ENCODE data around the gene ZDHHC8. TPM values are rescaled to one million over a fixed set of nuclear protein-coding genes. Genes with fewer than 3 reads are reported as not detected.

The ZDHHC8 gene
- total RNA-seq, 1 donor from 2014 or later = 88.0 TPM

DNA sequence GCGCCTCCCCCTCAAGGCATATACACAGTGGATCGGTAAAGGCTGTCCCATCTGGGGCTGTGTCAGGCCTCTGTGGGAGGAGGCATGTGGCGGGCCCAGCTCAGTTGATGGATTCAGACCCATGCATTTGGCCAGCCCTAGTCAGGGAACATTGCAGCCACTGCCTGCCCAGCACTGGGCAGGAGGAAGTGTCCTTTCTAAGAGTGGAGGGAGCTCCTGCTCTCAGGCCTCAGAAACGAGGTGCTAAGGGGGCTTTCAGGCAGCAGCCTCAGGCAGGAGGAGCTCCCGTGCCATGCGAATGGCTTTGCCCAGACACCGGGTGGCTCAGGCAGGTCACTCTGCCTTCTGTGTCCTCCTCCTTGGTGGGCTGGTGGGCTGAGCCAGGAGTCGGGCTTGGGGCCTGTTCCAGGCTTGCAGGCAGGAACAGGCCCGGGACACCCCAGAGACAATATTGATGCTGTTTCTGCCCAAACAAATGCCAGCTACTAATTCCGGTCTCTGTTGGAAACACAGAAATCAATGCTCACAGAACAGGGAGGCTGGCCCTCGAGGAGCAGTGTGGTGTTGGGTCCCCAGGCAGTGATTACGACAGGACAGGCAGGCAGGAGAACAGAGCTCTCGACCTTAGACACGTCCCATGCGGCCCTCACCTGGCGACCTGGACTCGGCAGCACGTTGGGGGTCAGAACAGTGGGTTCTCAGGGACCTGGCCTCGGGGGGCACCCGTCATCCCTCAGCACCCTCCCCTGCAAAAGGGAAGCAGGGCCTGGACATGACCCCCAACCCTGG is 61.6 kb downstream of the ZDHHC8 start:
- no peak overlapping the region for H3K27ac ChIP-seq
- no peaks in the 10 kb centered on the region for H3K4me1 ChIP-seq
- DNase-seq = no peak
- H3K27me3 ChIP-seq = no peaks in the 10 kb centered on the region
- TF ChIP-seq, protein P1, sequence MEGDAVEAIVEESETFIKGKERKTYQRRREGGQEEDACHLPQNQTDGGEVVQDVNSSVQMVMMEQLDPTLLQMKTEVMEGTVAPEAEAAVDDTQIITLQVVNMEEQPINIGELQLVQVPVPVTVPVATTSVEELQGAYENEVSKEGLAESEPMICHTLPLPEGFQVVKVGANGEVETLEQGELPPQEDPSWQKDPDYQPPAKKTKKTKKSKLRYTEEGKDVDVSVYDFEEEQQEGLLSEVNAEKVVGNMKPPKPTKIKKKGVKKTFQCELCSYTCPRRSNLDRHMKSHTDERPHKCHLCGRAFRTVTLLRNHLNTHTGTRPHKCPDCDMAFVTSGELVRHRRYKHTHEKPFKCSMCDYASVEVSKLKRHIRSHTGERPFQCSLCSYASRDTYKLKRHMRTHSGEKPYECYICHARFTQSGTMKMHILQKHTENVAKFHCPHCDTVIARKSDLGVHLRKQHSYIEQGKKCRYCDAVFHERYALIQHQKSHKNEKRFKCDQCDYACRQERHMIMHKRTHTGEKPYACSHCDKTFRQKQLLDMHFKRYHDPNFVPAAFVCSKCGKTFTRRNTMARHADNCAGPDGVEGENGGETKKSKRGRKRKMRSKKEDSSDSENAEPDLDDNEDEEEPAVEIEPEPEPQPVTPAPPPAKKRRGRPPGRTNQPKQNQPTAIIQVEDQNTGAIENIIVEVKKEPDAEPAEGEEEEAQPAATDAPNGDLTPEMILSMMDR (IDR thresholded peaks at IDR 0.05) = no peak
- ATAC-seq = no peak
- intact Hi-C loops (cut with DNase I) = no loop called here
- no peaks in the 10 kb centered on the region for H3K36me3 ChIP-seq
- H3K4me3 ChIP-seq = no peak overlapping the region
- H3K9me3 ChIP-seq = no peaks in the 10 kb centered on the region

DNA sequence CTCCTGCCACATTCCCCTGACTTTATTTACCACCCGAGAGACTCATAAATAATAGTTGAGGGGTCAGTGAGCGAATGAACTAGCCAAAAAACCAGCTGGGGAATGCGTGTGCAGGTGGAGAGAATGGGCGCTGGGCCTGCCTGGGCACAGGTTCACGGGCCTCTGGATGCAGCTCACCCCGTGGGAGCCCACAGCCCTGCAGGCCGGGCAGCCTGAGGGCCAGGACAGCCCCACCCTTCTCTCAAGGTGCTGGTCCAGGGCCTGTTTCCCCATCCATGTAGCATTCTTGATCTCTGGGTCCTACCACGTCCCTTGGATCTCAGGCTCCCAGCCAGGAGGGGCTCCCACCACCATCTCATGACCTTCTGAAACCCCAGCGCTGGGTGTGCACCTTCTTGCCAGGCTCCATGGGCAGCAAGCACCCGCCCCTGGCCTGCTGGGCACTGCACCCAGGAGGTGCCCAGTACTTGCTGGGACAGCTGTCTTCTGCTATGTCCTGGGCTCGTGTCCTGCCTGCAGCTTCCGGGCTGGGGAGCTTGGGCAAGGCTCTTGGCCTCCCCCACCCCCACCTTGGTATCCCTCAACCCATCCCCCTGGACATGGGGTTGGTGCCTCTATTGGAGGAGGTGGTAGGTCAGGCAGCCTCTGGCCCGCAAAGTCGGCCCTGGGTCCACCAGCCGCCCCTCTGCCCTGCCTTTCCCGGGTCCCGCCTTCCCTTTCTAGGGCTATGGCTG is 62.3 kb downstream of the ZDHHC8 start:
- no peaks in the 10 kb centered on the region for H3K4me1 ChIP-seq
- H3K27me3 ChIP-seq = no peaks in the 10 kb centered on the region
- intact Hi-C loops (cut with DNase I) = no loop called here
- no peak for DNase-seq
- H3K4me3 ChIP-seq = no peak overlapping the region
- no peak for ATAC-seq
- H3K27ac ChIP-seq = no peak overlapping the region
- H3K36me3 ChIP-seq = no peaks in the 10 kb centered on the region
- TF ChIP-seq, protein P1 (IDR thresholded peaks at IDR 0.05) = no peak
- H3K9me3 ChIP-seq = no peaks in the 10 kb centered on the region

DNA sequence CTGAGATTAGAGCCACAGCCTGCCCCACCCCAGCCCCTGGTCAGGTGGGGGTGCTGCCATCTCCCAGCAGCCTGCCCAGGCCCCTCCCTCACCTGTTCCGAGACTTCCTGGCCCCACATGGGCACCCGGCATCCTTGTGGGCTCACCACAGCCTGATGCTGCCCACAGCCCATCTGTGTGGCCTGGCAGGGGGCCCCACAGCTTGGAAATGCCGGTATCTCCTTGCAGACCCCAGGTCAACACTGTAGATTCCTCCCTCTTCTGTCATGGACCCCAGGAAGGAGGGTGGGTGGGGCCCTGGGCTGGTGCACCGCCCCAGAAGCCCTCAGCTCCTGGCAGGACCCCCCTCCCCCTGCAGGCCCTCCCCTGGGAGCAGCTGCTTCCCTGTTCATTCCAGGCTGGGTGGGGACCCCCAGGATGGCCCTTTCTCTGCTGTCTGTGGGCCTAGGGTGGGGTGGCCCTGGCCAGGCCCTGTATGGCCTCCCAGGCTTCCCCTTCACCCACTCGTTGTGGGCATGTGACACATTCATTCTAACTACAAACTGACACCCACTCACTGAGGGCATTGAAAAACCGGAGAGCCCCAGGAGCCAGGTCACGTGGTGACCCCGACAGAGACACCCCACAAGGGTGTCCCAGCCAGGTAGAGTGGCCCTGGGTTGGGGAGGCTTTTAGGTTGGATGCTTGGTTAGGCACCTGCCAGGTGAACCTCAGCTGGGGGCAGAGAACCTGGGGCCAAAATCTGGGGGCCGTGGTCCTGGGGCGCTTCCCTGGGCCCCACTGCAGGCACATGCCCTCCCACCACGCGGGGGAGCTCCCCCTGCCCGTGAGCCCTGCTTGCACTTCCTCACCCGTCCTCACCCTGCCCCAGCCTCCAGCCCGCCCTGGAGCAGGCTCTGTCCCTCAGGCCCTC is 63.3 kb downstream of the ZDHHC8 start:
- intact Hi-C loops (cut with DNase I) = no loop called here
- Histone ChIP-seq H3K4me1 (no peaks in the 10 kb centered on the region), H3K36me3 (no peaks in the 10 kb centered on the region), H3K9me3 (no peaks in the 10 kb centered on the region), H3K4me3 (no peak overlapping the region), H3K27me3 (no peaks in the 10 kb centered on the region), H3K27ac (no peak overlapping the region)
- TF ChIP-seq, protein P1 (IDR thresholded peaks at IDR 0.05) = no peak
- peak; percentile 48 for ATAC-seq
- DNase-seq = no peak

DNA sequence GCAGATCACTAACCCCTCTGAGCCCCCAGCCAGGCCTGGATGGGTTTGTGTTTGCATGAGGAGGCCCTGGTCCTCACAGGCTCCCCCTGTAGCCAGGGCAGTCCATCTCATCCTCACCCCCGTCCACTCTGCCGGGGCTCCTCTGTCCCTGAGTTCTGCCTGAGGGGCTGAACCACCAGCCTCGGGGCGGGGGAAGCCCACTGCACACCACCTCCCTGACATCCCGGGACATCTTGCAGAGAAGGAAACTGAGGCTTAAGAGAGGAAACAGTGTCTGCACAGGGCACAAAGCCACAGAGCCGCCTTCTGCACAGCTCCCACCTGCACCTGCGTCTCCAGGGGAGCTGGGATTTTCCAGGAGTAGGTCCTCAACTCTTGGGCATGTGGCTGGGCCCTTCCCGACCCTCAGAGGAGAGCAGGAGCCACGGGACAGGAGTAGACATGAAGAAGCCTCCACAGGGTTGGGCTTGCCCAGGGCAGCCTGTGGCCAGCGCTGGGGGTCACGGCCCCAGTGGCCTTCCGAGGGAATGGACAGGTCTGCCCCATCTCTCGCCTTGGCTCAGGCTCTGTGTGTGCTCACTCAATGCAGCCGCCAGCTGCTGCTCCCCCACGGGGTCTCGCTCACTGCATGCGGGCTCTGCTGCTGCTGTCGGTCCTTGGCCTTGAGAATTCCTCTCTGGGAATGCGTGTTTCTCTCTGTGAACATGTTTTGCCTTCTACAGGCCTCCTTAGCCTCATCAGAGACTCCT is 64.7 kb downstream of the ZDHHC8 start:
- DNase-seq = no peak
- intact Hi-C loops (cut with DNase I) = no loop called here
- no peaks in the 10 kb centered on the region for H3K36me3 ChIP-seq
- ATAC-seq = no peak
- no peak overlapping the region for H3K4me3 ChIP-seq
- no peaks in the 10 kb centered on the region for H3K4me1 ChIP-seq
- no peaks in the 10 kb centered on the region for H3K9me3 ChIP-seq
- TF ChIP-seq, protein P1 (IDR thresholded peaks at IDR 0.05) = no peak
- no peaks in the 10 kb centered on the region for H3K27me3 ChIP-seq
- no peak overlapping the region for H3K27ac ChIP-seq

Small RNAs within 50 kb of the gene (microRNA-seq; reads per million reads assigned to microRNA genes)
- gene MIR6816 (ENCODE audit: borderline microRNAs expressed) = not detected

Other genes with a start within 250 kb of the ZDHHC8 start
- gene COMT, start 190.0 kb upstream of the ZDHHC8 start, total RNA-seq = 175 TPM
- 40.7 TPM for gene TXNRD2, start 190.0 kb upstream of the ZDHHC8 start, total RNA-seq
- 25.4 TPM for gene ARVCF, start 115.0 kb upstream of the ZDHHC8 start, total RNA-seq
- 37.8 TPM for gene TANGO2, start 110.7 kb upstream of the ZDHHC8 start, total RNA-seq
- gene DGCR8, start 51.6 kb upstream of the ZDHHC8 start, total RNA-seq = 35.5 TPM
- gene RANBP1, start 15.7 kb upstream of the ZDHHC8 start, total RNA-seq = 53.0 TPM
- gene TRMT2A, start 14.6 kb upstream of the ZDHHC8 start, total RNA-seq = 53.8 TPM
- 1.6 TPM for gene CCDC188, start 19.3 kb downstream of the ZDHHC8 start, total RNA-seq
- gene RTN4R, start 136.5 kb downstream of the ZDHHC8 start, total RNA-seq = 9.8 TPM
- 35.8 TPM for gene DGCR6L, start 188.3 kb downstream of the ZDHHC8 start, total RNA-seq

Measured in upper lobe of right lung (tissue), 1 donor.